ENCODE measurements around the gene HTT.

HTT gene

GRCh38 chr4:3255611-3256186 is 181.2 kb downstream of the HTT start:
- Histone ChIP-seq H3K4me3 (ENCODE audit: low read length, poor library complexity, severe bottlenecking) (no peak overlapping the region), H3K4me1 (ENCODE audit: insufficient read depth, low read length, poor library complexity, severe bottlenecking) (peaks cover 9% of the 10 kb centered on the region), H4K20me1 (ENCODE audit: insufficient read depth, low read length, poor library complexity, severe bottlenecking) (no peaks in the 10 kb centered on the region), H3K9ac (ENCODE audit: low read depth, low read length, poor library complexity, severe bottlenecking) (no peak overlapping the region), H3K4me2 (ENCODE audit: low read depth, low read length, poor library complexity, severe bottlenecking) (no peak overlapping the region), H2AFZ (ENCODE audit: low read length) (no peak overlapping the region), H3K27me3 (ENCODE audit: insufficient read depth, low read length, poor library complexity, severe bottlenecking) (no peaks in the 10 kb centered on the region), H3K9me3 (ENCODE audit: insufficient read depth, low read depth, low read length) (no peaks in the 10 kb centered on the region), H3K79me2 (ENCODE audit: insufficient read depth, low read length) (no peaks in the 10 kb centered on the region), H3K36me3 (ENCODE audit: insufficient read depth, low read length) (no peaks in the 10 kb centered on the region), H3F3A (ENCODE audit: low read depth) (no peaks in the 10 kb centered on the region), H3K9me2 (replicated peaks; ENCODE audit: low read depth, low read length) (no peaks in the 10 kb centered on the region)
- TF ChIP-seq EZH2phosphoT487 (IDR thresholded peaks at IDR 0.05; ENCODE audit: borderline replicate concordance) (no peak), CTCF (conservative IDR thresholded peaks at IDR 0.05; ENCODE audit: low read length) (no peak)

DNA sequence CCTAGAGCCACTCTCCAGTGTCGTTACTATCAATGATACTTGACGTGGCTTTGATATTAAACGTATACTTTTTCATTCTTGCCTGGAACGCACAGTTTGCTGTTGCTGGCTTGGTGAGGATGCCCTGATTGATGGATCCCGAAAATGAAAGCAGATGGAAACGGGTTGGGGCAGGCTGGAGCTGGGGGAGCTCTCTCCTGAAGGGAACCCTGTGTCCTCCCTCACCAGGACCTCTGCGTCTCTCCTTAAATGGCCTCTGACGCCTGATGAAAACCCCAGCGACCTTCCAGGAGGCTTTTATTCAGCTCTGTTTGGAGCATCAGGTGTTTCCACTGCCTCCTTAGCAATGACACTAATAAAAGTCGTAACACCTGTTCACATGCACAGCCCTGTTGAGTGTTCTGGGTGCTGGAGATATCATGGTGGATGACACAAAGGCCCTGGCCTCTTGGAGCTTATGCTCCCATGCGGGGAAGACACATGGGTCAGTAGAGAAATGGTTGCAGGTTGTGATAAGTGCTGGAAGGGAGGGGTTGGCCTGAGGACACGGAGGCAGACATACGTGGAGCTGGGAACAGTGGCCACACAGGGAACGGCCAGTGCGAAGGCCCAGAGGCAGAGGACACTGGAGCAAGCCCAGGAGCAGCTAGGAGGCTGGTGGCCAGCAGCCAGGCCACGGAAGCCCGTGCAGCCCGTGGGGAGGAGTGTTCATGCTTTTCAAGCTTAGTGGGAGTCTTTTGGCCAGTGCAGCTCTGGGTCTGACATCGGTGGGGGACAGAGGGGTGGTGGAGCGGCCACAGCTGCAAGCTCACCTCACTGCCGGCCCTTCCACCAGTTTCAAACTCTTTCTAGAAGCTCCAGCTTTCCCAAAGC is 182.0 kb downstream of the HTT start:
- no peaks in the 10 kb centered on the region for H3K36me3 ChIP-seq (ENCODE audit: insufficient read depth, low read length)
- no peak overlapping the region for H3K4me2 ChIP-seq (ENCODE audit: low read depth, low read length, poor library complexity, severe bottlenecking)
- no peak for TF ChIP-seq EZH2phosphoT487 (IDR thresholded peaks at IDR 0.05; ENCODE audit: borderline replicate concordance)
- TF ChIP-seq CTCF (conservative IDR thresholded peaks at IDR 0.05; ENCODE audit: low read length), result no peak

DNA sequence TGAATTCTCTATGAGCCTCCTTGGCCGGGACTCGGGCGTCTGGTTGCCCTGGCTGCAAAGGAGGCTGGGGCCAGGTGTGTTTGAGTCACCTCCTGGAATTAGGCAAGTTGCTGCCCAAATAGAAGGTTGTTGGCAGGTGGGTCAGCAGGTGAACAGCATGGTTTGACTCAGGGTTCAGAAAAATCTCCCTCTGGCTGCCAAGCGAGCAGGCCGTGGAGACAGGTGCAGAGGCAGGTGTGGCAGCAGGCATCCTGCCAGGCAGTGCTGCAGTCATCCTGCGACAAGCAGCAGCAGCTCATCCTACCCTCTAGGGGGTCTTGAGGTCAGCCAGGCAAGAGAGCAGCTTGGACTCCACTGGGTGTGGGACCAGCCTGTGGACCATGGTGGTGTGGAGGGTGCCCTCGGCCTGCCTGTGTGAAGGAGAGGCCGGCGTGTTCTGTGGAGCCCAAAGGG is 182.6 kb downstream of the HTT start:
- Histone ChIP-seq H2AFZ (ENCODE audit: low read length) (no peak overlapping the region), H3K4me3 (ENCODE audit: low read length, poor library complexity, severe bottlenecking) (no peak overlapping the region), H3F3A (ENCODE audit: low read depth) (no peaks in the 10 kb centered on the region), H3K36me3 (ENCODE audit: insufficient read depth, low read length) (no peaks in the 10 kb centered on the region), H4K20me1 (ENCODE audit: insufficient read depth, low read length, poor library complexity, severe bottlenecking) (no peaks in the 10 kb centered on the region), H3K9ac (ENCODE audit: low read depth, low read length, poor library complexity, severe bottlenecking) (no peak overlapping the region), H3K4me2 (ENCODE audit: low read depth, low read length, poor library complexity, severe bottlenecking) (no peak overlapping the region), H3K27me3 (ENCODE audit: insufficient read depth, low read length, poor library complexity, severe bottlenecking) (no peaks in the 10 kb centered on the region), H3K9me3 (ENCODE audit: insufficient read depth, low read depth, low read length) (no peaks in the 10 kb centered on the region), H3K9me2 (replicated peaks; ENCODE audit: low read depth, low read length) (no peaks in the 10 kb centered on the region), H3K79me2 (ENCODE audit: insufficient read depth, low read length) (no peaks in the 10 kb centered on the region), H3K4me1 (ENCODE audit: insufficient read depth, low read length, poor library complexity, severe bottlenecking) (no peaks in the 10 kb centered on the region)
- no peak for TF ChIP-seq EZH2phosphoT487 (IDR thresholded peaks at IDR 0.05; ENCODE audit: borderline replicate concordance)
- no peak for TF ChIP-seq CTCF (conservative IDR thresholded peaks at IDR 0.05; ENCODE audit: low read length)

More for the DNA sequence above, 182.0 kb downstream of the HTT start:
- Histone ChIP-seq H3K27me3 (ENCODE audit: insufficient read depth, low read length, poor library complexity, severe bottlenecking) (no peaks in the 10 kb centered on the region), H4K20me1 (ENCODE audit: insufficient read depth, low read length, poor library complexity, severe bottlenecking) (no peaks in the 10 kb centered on the region), H3K9ac (ENCODE audit: low read depth, low read length, poor library complexity, severe bottlenecking) (no peak overlapping the region), H3K9me2 (replicated peaks; ENCODE audit: low read depth, low read length) (no peaks in the 10 kb centered on the region), H3F3A (ENCODE audit: low read depth) (no peaks in the 10 kb centered on the region), H3K4me1 (ENCODE audit: insufficient read depth, low read length, poor library complexity, severe bottlenecking) (peaks cover 5% of the 10 kb centered on the region), H3K9me3 (ENCODE audit: insufficient read depth, low read depth, low read length) (no peaks in the 10 kb centered on the region), H3K79me2 (ENCODE audit: insufficient read depth, low read length) (no peaks in the 10 kb centered on the region), H2AFZ (ENCODE audit: low read length) (no peak overlapping the region), H3K4me3 (ENCODE audit: low read length, poor library complexity, severe bottlenecking) (no peak overlapping the region)

Measured in Loucy (cell line).